GM21737 (cell line): ENCODE data around the gene RNF34.

ENCODE experiments used
- ATAC-seq: cut with Tn5 transposase; IDR thresholded peaks from one replicate; pipeline ENCODE4 v1.9.1; 2021; ENCODE audit warnings: mild to moderate bottlenecking, moderate library complexity; ENCODE audit not compliant: unreplicated experiment

RNF34 gene

DNA sequence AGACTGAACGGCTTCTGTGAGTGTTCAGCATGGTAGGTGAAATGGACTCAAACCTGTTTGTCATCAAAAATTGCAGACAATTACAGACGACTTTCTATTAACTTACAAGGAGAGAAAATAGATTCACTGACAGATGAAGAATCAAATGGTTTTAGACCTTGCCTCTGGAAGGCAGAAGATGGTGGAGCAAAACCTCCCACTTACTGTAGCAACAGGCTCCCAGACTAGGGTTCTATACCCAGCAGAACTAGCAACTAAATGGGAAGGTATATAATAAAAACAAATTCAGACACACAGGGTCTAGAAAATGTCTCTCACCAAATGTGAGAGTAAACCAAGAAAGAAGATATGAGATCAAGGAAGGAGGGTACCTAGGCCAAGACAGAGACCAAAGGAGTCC, 36.8 kb downstream of the RNF34 start:
- ATAC-seq, result no peak

DNA sequence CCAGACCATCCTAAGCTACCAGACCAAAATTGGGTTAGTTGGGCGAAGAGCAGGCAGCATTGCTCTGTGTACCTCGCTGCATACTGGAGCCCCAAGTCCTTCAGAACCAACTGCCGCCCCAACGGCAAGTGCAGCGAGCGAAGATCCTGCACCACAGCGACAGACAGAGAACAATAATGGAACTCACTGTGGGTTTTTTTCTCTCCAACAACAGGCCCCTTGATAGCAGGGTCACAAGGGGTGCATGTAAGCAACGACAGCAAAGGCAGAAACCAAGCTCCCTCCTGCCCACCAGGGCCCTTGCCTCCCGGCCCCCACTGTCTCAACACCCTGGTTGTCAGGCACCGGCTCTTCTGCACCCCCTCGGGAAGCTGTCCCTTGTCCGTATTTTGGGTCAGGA, 39.0 kb downstream of the RNF34 start:
- ATAC-seq, result no peak

DNA sequence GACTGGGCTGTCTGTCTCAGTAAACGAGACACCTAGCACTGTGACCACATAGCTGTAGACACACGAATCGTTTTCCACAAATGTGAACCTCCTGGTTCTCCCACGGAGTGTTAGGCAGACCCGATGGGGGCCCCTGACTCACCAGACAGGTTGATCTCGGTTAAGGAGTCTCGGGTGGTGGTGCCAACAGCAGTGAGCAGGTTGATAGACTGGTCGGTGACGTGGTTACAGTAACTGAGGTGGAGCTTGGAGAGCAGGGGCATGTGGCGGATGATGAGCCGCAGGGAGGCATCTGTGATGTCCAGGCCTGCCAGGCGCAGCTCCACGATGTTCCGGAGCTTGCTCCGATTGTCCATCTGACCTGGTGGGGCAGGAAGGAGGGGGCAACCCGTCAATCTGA, 39.8 kb downstream of the RNF34 start:
- no peak for ATAC-seq

DNA sequence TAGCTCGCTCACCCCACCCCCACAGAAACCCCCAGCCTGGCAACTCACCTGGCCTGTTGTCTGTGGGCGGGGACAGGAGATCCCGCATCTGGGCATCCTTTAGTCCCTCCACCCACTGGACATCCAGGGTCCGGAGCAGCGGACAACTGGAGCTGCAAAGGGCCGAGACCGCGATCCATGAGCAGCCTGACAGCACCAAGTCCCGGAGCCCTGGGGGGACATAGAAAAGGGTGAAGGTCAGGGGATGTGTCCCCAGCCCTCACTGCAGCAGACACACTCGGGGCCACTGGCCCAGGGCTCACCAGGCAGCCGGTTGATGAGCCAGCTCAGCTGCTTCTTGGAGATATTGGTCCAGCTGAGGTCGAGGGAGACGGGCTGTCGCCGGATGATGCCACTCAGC, 40.9 kb downstream of the RNF34 start:
- ATAC-seq, result no peak

DNA sequence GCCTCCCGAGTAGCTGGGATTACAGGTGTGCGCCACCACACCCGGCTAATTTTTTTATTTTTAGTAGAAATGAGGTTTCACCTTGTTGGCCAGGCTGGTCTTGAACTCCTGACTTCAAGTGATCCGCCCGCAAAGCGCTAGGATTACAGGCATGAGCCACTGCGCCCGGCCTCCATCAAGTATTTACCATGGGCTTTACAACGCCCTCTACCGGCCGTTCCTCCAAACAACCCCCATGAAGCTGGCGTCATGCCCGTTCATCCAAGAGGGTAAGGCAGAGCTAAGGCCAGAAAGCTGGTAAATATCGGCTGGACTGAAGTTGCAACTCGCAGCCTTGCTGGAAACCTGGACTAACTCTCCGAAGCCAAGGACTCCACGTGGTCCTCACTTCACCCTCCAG, 41.6 kb downstream of the RNF34 start:
- no peak for ATAC-seq

DNA sequence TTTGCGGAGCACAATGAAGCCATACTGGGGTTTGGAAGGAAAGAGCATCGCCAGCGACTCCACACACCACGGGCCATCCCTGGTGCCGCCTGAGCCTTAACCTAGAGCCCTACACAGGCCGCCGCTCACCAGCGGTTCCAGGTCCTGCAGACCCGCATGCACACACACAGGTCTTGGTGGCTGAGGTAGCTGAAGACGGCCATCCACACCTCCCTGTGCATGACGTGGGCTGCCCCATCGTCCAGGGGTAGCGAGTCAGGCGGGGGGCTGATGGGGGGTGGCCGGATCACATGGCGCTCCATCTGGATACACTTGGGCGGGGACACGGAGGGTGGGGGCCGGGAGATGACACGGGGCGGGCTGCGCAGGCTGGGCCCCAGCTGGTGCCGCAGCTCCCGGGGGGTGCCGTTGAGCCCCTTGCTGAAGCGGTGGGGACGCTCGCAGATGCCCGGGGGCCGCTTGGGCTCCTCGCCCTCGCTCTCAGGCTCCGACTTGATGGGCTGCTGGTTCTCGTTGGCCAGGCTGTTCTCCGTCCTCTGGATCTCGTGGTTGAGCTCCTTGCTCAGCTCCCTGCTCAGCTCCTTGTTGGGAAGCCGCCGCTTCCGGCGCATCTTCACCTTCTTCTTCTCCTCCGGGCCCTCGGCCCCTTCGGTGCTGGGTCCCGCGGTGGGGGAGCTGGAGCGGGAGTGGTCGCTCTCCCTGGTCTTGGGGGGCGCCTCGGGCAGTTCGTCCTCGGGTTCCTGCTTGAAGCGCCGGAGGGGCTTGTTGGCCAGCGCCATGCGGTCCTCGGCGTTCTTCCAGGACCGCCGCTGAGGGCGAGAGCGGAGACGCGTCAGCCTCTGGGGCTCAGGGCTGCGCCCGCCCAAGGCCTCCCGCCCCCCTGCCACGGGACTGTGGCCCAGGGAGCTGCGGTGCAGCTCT, 42.4 kb downstream of the RNF34 start:
- ATAC-seq, result no peak

DNA sequence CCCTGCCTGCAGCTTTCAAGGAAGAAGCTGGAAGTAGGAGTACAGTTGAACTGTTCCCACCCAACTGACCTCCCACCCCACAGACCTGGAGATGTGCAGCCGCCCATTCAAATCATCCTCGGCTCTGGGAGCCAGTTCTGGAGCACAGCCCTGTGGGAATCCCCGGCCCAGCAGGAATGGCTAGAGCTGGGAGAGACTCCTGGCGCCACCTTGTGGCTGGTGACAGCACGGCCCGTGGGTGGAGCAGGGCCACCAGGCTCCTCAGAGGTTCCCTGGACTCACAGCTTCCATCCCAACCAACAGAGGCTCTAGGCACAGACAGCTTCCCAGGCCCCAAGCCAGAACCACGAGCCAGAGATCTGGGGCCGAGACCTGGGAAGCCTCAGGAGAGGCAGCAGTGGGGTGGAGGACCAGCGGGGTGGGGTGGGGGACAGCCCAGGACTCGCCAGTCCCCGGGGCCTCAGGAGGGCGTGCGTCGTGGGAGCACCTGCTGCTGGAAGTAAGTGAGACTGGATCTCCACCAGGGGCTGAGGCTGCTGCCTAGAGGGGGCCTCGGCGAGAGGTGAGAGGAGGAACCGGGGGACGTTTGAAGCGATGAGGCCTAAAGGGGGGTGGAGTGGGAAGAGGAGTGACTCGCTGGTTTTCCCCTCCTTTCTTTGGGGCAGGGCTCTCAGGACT, 43.4 kb downstream of the RNF34 start:
- no peak for ATAC-seq

DNA sequence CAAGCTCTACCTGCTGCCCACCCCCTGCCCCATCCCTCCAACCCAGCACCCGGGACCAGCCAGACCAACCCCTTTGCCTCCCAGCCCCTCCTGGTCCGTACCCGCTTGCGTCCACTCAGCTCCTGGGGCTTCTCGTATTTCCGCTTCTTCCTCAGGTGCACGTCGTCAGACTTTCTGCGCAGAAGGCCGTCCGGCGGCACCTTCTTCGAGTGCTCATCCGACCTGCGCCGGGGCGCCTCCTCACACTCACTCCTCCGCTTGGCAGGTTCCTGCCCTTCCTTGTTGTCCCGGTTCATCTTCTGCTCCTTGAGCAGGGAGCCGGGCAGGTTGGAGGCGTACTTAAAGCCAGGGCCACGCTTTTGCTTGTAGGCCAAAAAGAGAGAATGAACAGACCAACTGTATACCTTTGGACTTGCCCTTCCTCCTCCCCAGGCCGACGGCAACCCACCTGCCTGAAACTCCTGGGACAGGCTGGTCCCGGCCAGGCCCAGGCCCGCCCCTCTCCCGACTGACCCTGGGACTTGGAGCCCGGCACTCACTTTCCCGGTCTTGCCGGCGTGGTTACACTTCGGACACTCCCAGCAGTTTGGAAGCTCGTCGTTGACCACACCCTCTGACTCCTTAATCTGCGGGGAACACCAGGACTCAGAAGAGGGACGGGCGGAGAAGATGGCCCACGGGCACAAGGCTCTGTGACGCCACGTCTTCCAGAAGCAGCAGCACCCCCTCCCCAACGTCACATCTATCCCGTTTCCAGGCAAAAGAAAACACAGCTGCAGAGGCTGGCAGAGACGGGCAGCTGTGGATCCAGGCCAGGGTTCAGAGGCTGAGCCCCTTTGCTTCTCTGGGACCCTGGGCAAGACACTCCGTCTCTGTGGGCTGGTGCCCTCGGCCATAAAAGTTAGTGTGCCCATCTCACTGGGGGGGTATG, 44.3 kb downstream of the RNF34 start:
- ATAC-seq, result no peak

DNA sequence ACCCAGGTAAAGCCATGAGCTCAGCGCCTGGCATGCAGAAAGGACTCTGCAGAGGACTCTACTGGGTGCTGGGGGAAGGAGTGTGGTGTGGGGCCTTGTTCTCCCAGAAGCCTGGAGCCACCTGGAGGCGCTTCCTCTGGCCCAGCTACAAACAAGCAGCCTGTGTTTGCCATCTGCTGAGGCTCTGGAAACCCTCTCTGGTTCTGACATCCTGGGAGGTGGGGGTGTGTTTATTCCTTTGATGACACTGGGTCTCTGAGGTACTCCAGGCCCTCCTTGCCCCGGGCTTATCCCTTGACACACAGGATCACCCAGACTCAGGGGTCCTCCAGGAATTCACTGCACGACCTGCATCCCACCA, 44.9 kb downstream of the RNF34 start:
- no peak for ATAC-seq

DNA sequence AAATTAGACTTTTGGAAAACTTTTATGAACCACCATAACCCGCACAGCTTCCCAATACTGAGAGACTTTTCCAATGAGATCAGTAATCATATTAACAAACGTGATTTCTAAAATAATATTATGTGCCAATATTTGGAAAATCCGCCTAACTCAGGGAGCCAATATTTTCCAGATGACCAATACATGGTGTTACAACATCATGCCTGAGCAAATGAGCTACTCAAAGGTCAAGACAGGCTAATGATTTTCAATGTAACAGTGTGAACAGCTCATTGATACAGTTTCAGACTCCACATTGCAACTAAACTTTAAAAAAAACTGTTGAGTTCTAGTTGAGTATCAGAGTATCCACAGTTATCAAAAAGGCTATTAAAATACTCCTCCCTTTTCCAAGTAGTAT, 46.8 kb downstream of the RNF34 start:
- ATAC-seq, result no peak

DNA sequence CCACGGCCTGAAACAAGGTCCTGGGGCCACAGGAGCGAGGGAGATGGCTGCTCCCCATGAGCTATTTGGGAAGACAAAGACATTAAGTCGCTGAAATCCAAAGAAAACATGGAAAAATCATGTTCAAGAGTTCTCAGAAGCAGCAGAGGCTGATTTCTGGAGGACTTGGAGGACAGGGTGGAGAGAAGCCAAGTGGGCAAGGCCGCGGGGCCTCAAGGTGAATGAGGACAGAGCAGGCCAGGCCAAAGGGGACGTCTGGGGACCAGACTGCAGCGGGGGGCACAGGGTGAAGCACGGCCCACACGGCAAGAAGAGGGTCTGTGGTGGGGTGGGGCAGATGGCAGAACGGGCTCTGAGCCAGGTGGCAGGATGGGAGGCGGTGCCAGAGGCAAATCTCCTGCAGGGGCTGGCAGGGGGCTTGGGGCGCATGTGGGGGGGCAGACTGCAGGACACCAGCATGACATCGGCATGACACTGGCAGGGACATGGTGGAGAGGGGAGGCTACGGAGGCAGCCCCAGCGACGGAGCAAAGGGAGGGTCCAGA, 48.9 kb downstream of the RNF34 start:
- no peak for ATAC-seq

DNA sequence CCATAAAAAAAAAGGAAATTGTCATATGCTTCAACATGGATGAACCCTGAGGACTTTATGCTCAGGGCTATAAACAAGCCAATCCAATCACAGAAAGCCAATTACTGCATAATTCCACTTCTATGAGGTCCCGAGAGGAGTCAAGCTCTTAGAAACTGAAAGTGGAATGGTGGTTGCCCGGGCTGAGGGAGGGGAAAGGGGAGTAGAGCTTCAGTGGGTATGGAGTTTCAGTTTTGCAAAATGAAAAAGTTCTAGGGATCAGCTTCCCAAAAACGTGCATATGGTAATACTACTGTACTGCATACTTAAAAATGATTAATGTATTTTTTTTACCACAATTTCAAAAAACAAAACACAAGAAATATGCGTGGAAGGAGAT, 52.0 kb downstream of the RNF34 start:
- no peak for ATAC-seq

DNA sequence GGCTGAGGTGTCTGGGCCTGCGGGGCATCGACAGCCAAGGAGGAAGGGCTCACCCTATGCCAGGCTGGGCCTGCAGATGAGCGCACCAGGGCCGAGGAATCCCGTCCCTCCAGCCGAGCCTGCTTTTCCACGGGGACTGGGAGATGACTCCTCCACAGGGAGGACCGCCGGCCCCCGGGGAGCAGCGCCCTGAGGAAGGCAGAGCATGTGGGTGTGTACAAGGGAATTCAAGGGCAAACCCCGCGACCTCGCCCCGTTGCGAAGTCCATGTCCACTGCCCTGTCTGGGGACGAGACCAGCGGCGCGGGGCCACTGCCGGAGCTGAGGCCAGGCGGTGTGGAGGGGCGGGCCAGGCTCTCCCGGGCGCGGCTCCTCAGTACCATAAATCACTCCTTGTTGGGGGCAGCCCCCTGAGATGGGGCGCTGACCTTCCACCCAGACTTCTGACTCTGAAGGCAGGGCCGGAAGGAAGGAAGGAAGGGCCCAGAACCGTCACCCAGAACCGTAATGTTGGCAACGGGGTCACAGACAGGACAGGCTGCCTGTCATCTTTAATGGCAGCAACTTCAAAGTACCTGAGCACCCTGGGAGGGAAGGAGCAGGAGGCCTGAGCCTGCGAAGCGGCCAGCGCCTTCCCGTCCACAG, 52.5 kb downstream of the RNF34 start:
- ATAC-seq, result no peak

DNA sequence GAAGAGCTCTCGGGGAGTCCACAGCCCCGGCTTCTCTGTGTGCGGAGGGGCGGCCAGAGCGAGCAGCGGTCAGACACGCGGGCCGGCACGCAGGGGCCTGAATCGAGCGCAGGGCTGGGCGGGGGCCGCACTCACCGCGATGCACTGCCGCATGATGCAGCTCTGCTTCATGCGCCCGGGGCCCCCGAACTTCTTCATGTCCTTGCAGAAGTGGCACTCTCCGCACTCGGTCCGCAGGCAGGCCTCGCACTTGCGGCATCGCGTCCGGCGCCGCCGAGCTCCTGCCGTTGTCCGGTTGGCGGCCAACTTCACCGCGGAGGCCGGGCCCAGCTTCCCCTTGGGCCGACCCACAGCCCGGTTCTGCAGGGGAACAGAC, 53.1 kb downstream of the RNF34 start:
- ATAC-seq, result no peak

DNA sequence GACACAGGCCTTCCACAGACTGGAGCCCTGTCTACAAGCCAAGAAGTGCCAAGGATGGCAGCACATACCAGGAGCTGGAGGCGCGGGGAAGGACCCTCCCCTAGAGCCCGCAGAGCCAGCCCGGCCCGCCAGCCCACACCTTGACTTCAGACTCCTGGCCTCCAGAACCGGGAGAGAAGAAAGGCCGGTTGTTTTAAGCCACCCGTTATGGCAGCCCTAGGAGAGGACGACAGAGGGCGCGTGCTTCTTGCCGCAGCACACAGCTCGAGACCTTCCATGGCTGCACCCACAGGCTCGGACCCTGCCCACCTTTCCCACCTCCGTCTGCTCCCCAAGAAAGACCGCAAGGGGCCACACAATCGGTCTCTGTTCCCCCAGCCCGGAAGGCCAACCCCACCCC, 53.7 kb downstream of the RNF34 start:
- ATAC-seq, result no peak

DNA sequence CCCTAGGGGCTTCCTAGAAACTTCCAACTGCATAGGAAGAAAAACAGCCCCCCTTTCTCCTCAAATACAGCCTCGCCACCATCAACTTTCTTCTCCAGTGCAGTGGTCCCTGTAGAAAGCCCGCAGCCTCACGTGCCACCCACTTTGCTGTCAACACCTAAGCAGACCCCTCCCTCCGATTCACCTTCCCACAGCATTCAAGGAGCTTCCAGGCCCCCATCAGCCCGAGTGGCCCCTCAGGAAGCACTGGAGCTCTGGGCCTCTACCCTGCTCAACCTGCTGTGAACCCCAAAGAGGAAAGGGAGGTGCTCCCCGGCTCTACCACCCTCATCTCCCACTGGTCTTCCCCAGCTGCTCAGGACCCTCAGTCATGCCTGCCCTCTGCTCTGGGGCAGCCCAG, 55.0 kb downstream of the RNF34 start:
- ATAC-seq, result no peak

DNA sequence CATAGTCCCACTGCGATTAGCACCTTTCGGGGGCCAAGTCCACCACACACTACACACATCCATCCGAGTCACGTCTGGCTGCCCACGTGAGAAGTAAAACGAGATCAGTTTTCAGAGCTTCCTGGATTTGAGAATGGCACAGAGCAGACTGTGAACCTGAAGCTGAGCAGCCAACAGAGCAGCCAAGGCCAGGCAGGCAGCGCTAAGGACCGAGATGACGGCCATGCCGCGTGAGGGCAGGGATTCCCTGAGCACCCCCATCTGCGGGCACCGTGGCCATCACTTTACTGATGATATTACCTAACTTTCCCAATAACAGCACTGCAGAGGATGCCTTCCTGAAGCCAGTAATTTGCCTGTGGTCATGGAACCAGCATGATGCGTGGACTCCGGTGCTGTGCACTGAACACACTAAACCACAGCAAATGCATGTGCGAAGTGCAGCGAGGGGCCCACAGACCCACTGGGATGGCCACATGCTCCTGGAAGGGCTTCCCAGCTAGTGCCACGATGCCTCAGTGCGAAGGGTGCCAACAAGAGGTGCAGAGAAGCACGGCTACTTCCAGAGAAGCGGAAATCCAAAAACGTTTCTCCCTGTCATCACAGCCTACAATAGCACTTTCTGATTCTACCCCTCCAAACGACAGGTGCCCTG, 56.0 kb downstream of the RNF34 start:
- ATAC-seq, result no peak

DNA sequence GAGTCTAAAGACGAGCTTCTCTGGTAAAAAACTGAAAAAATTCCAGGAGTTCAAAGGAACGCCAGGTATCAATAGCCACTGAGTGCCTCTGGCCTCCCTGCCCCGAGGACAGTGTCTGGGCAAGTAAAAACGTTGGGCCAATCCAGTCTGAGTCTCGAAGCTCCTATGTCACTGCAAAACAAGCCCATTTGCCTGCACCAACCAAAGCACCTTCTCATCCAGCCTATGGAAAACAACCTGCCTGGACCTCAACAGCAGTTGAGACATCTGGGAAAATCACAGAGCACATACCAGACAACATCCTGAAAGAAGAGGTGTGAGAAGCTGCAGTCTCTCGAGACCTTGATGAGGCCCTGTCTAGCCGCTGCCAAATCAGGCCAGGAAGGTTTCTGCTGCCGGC, 56.6 kb downstream of the RNF34 start:
- no peak for ATAC-seq

DNA sequence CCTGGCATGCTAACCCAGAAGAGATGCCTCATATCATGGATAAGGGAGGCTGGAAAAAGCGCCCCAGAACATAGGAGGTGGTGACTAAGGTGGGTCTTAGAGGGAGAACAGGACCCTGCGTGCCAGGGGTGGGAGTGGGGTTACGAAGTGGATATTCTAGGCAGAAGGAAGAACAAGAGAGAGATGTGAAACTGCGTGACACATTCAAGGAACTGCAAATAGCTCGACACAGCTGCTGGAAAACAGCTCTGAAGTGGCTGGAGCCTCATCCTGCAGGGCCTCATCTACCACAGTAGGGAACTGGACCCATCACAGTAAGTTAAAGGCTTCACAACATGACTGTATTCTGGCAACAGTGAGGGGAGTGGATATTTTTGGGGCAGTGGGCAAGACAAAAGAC, 61.1 kb downstream of the RNF34 start:
- ATAC-seq, result no peak

DNA sequence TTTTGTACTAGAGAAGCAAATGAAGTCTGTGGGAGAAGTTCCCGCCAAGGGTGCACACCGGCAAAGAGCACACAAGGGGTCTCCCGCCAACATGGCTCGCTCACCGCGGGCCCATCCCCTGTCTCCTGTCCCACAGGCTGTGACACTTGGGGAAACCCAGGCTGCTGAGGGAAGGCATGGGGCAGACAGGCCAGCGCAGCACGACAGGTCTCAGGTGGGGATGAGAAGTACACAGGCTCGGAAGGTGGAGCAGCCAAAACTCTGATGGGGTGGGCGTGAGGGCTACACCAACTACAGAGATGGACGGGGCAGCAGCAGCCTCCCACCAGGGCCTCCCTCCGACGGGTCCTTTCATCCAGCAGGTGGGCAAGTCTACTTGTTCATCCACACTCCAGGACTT, 64.4 kb downstream of the RNF34 start:
- ATAC-seq, result no peak
